SK-N-SH (cell line): Measurements from ENCODE around the gene SST. TPM values are rescaled to one million over a fixed set of nuclear protein-coding genes. Genes with fewer than 3 reads are reported as not detected.
A peak's percentile ranks its signal among the peaks of the same experiment; 100 is the strongest.

Experiments used
- CTCF ChIA-PET: fragments of 300-600, 350-600 bp; formaldehyde crosslinking; extraction: SDS; loops from one replicate; lab custom pipeline; 2021; lab: Yijun Ruan, JAX
- POLR2A ChIA-PET: fragments of 350-600 bp; sonication (Branson Sonifier 250); formaldehyde crosslinking; extraction: SDS; loops from one replicate; lab custom pipeline; 2020; ENCODE audit warnings: antibody characterized with exemption, inconsistent platforms; lab: Yijun Ruan, JAX
- DNase-seq: peaks from one replicate; pipeline ENCODE4 v3.0.0; 2012
- H2AFZ ChIP-seq: fragments of 200-600 bp; sonication (generic); 2 replicates; pipeline ENCODE4 v1.8.1; 2016; ENCODE audit warnings: antibody characterized with exemption, mild to moderate bottlenecking, low read depth
- H3F3A ChIP-seq: fragments of 200-600 bp; sonication (generic); replicated peaks from 2 replicates; pipeline ENCODE3; 2016; ENCODE audit warnings: antibody characterized with exemption, mild to moderate bottlenecking; ENCODE audit not compliant: insufficient read depth
- H3K27ac ChIP-seq, 2 experiments: fragments of 200-500 bp in 1 of 2; fragments of 200-600 bp in 1 of 2; sonication (Bioruptor generic) in 1 of 2; sonication (generic), shearing (Covaris generic) in 1 of 2; 2 replicates each; pipeline versions ENCODE4 v1.5.1 to v1.6.1; 2014 to 2016; ENCODE audit warnings: low read depth in 2 of 2, inconsistent platforms in 1 of 2, low read length in 1 of 2, mild to moderate bottlenecking in 1 of 2, mixed read lengths in 1 of 2
- H3K27me3 ChIP-seq: fragments of 200-600 bp; sonication (generic), shearing (Covaris generic); 2 replicates; pipeline ENCODE4 v1.6.1; 2016; ENCODE audit warnings: mixed run types; ENCODE audit not compliant: insufficient read depth
- H3K36me3 ChIP-seq, 2 experiments: fragments of 200-500 bp in 1 of 2; fragments of 200-600 bp in 1 of 2; sonication (Bioruptor generic) in 1 of 2; sonication (generic) in 1 of 2; replicated peaks in 1 of 2; 2 replicates each; pipeline versions ENCODE3 to v1.5.1; 2014 to 2016; ENCODE audit warnings: low read length in 1 of 2, mild to moderate bottlenecking in 1 of 2; ENCODE audit not compliant: insufficient read depth in 2 of 2, control insufficient read depth in 1 of 2
- H3K4me1 ChIP-seq, 2 experiments: fragments of 200-500 bp in 1 of 2; fragments of 200-600 bp in 1 of 2; sonication (Bioruptor generic) in 1 of 2; sonication (generic), shearing (Covaris generic) in 1 of 2; 2 replicates each; pipeline versions ENCODE4 v1.5.1 to v1.6.1; 2014 to 2016; ENCODE audit warnings: low read depth in 1 of 2, low read length in 1 of 2, mixed run types in 1 of 2; ENCODE audit not compliant: insufficient read depth in 2 of 2, control insufficient read depth in 1 of 2
- H3K4me2 ChIP-seq: fragments of 200-600 bp; sonication (generic), shearing (Covaris generic); 2 replicates; pipeline ENCODE4 v1.6.1; 2017; ENCODE audit warnings: mixed run types
- H3K4me3 ChIP-seq, 2 experiments: fragments of 200-500 bp in 1 of 2; fragments of 200-600 bp in 1 of 2; sonication (Bioruptor generic) in 1 of 2; sonication (generic), shearing (Covaris generic) in 1 of 2; 2 replicates each; pipeline versions ENCODE4 v1.5.1 to v1.8.1; 2014 to 2016; ENCODE audit warnings: low read depth in 2 of 2, inconsistent platforms in 1 of 2, low read length in 1 of 2, mild to moderate bottlenecking in 1 of 2, mixed read lengths in 1 of 2, moderate library complexity in 1 of 2
- H3K79me2 ChIP-seq: fragments of 200-600 bp; sonication (generic); 2 replicates; pipeline ENCODE4 v1.8.1; 2017; ENCODE audit warnings: mild to moderate bottlenecking; ENCODE audit not compliant: insufficient read depth
- H3K9ac ChIP-seq: fragments of 200-600 bp; sonication (generic); 2 replicates; pipeline ENCODE4 v1.6.1; 2017; ENCODE audit warnings: mixed run types
- H3K9me2 ChIP-seq: fragments of 200-600 bp; sonication (generic); 2 replicates; pipeline ENCODE4 v1.6.1; 2017; ENCODE audit warnings: mixed run types
- H3K9me3 ChIP-seq: fragments of 200-600 bp; sonication (generic); 2 replicates; pipeline ENCODE4 v1.6.1; 2017; ENCODE audit warnings: mixed run types, mild to moderate bottlenecking, moderate library complexity
- H4K20me1 ChIP-seq: fragments of 200-600 bp; sonication (generic); 2 replicates; pipeline ENCODE4 v1.6.1; 2017; ENCODE audit warnings: mild to moderate bottlenecking, mixed run types; ENCODE audit not compliant: insufficient read depth
- CTCF ChIP-seq: fragments of 200-600 bp; sonication (generic); IDR thresholded peaks from 2 replicates; pipeline ENCODE4 v1.6.1; 2017; ENCODE audit warnings: antibody characterized with exemption, mild to moderate bottlenecking, moderate library complexity
- FOXJ3 ChIP-seq: sonication (generic); formaldehyde crosslinking; IDR thresholded peaks from 2 replicates; pipeline ENCODE4 v1.5.1; 2020; ENCODE audit warnings: mild to moderate bottlenecking, missing genetic modification reagents
- PBX3 ChIP-seq: IDR thresholded peaks from 2 replicates; pipeline ENCODE4; 2012
- RAD21 ChIP-seq: IDR thresholded peaks from 2 replicates; pipeline ENCODE4 v1.6.1; 2012; ENCODE audit warnings: mild to moderate bottlenecking, low read length
- WGBS: methylation state at CpG from one replicate; pipeline ENCODE4 v1.1.6; 2017; ENCODE audit warnings: low lambda C conversion rate; 5-methylcytosine and 5-hydroxymethylcytosine counted together
- polyA plus RNA-seq, 3 experiments: library from polyadenylated mRNA; depleted of rRNA; stranded (reverse); fragments of >200 nt; gene quantifications; 2 replicates each; pipeline ENCODE4 v1.2.3, GENCODE V29; 2012
- TF ChIP-seq, protein P1 (sequence below): IDR thresholded peaks from 2 replicates; pipeline ENCODE4 v1.6.1; 2012; ENCODE audit warnings: mild to moderate bottlenecking, low read depth, low read length, moderate library complexity

The SST gene
- not detected in 2 replicates for polyA plus RNA-seq (2012; rRNA removed)
- polyA plus RNA-seq (2012; cell fraction: cytosol; rRNA removed) = not detected in 2 replicates
- polyA plus RNA-seq (2012; cell fraction: nucleus; rRNA removed) = not detected in 2 replicates

DNA sequence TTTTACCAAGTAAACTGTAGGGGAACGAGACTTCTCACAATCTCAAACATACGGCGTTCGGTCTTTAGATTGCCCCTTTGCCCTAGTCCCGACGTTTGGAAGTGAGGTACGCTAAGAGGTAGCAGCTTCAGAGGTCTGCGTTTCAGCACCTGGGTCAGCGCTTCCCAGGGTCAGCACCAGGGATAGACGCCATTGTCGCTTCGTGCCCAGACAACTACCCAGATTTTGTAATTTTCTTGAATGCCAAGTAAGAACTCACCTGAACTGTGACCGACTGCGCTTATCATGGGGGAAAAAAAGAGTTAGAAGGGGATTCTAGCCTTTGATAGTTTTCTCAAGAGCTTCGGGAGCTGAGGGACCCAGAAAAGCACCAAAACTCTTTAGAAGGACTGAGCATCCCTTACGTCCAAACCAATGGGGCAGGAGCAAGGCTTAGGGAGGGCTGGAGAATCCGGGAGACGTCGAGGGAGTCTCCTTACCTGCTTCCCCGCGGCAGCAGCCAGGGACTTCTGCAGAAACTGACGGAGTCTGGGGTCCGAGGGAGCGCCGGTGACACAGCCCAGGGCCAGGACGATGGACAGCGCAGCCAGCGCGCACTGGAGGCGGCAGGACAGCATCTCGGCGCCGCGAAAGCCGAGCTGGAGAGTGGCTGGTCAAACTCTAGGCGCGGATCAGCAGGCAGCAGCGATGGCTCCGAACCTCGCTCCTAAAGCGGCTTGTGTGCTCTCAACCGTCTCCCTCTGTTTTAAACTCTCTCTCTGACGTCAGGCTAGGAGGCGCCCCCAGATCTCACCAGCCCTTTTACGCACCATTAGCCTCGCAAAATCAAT, at the start of gene SST:
Gene SST, minus strand, starts transcription at position 720 of the 830 bp plus-strand sequence. Its CDS starts 103 bp downstream, at position 617.
- Histone ChIP-seq H3F3A (no peaks in the 10 kb centered on the region), H3K9ac (no peak within 1 kb of the TSS), H3K27ac (no peak within 1 kb of the TSS), H3K4me2 (no peak within 1 kb of the TSS), H3K36me3 (no peaks in the 10 kb centered on the region), H2AFZ (no peak within 1 kb of the TSS), H4K20me1 (no peaks in the 10 kb centered on the region), H3K79me2 (no peaks in the 10 kb centered on the region), H3K4me1 (no peaks in the 10 kb centered on the region), H3K27me3 (peaks cover 17% of the 10 kb centered on the region), H3K9me2 (no peaks in the 10 kb centered on the region), H3K4me3 (no peak within 1 kb of the TSS), H3K9me3 (no peaks in the 10 kb centered on the region)
- ChIA-PET POLR2A (no interaction called here), CTCF (interaction anchor here (1.1 to 3.9 kb wide), 3 partner anchors 10 to 351 kb away, joined by 3 to 45 read pairs (median 4); no protein-coding TSS in a partner anchor)
- WGBS = 7% methylated on average over 23 of the region's 46 CpGs
- DNase-seq = no peak
- TF ChIP-seq FOXJ3 (CRISPR knock-in tag) = no peak
- TF ChIP-seq, protein P1, sequence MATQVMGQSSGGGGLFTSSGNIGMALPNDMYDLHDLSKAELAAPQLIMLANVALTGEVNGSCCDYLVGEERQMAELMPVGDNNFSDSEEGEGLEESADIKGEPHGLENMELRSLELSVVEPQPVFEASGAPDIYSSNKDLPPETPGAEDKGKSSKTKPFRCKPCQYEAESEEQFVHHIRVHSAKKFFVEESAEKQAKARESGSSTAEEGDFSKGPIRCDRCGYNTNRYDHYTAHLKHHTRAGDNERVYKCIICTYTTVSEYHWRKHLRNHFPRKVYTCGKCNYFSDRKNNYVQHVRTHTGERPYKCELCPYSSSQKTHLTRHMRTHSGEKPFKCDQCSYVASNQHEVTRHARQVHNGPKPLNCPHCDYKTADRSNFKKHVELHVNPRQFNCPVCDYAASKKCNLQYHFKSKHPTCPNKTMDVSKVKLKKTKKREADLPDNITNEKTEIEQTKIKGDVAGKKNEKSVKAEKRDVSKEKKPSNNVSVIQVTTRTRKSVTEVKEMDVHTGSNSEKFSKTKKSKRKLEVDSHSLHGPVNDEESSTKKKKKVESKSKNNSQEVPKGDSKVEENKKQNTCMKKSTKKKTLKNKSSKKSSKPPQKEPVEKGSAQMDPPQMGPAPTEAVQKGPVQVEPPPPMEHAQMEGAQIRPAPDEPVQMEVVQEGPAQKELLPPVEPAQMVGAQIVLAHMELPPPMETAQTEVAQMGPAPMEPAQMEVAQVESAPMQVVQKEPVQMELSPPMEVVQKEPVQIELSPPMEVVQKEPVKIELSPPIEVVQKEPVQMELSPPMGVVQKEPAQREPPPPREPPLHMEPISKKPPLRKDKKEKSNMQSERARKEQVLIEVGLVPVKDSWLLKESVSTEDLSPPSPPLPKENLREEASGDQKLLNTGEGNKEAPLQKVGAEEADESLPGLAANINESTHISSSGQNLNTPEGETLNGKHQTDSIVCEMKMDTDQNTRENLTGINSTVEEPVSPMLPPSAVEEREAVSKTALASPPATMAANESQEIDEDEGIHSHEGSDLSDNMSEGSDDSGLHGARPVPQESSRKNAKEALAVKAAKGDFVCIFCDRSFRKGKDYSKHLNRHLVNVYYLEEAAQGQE = peak; percentile 99
- no peak for TF ChIP-seq RAD21
- no peak for TF ChIP-seq PBX3
- no peak for TF ChIP-seq CTCF
